MM.1S (cell line): ENCODE results near the gene NXN.

Experiments used
- DNase-seq: peaks from one replicate; pipeline ENCODE4 v3.0.0-alpha.2; 2015
- H2AFZ ChIP-seq: fragments of 300-600 bp; sonication (generic); 2 replicates; pipeline ENCODE4 v1.6.0; 2016; ENCODE audit warnings: antibody characterized with exemption, low read length
- H3F3A ChIP-seq: fragments of 300-600 bp; sonication (generic); 2 replicates; pipeline ENCODE4 v1.6.1; 2016; ENCODE audit warnings: mild to moderate bottlenecking, antibody characterized with exemption, low read length, moderate library complexity, mixed read lengths; ENCODE audit not compliant: insufficient read depth
- H3K27ac ChIP-seq: fragments of 300-600 bp; sonication (generic); 2 replicates; pipeline ENCODE4 v1.5.1; 2016; ENCODE audit warnings: mild to moderate bottlenecking, low read length
- H3K27me3 ChIP-seq: fragments of 300-600 bp; sonication (generic); replicated peaks from 2 replicates; pipeline ENCODE4 v1.6.0; 2016; ENCODE audit warnings: low read length; ENCODE audit not compliant: insufficient read depth
- H3K36me3 ChIP-seq: fragments of 300-600 bp; sonication (generic); replicated peaks from 2 replicates; pipeline ENCODE4 v1.6.1; 2016; ENCODE audit warnings: mild to moderate bottlenecking, low read length, mixed read lengths; ENCODE audit not compliant: insufficient read depth
- H3K4me1 ChIP-seq: fragments of 300-600 bp; sonication (generic); 2 replicates; pipeline ENCODE4 v1.6.1; 2016; ENCODE audit warnings: low read length, mixed read lengths
- H3K4me2 ChIP-seq: fragments of 300-600 bp; sonication (generic); 2 replicates; pipeline ENCODE4 v1.6.0; 2016; ENCODE audit warnings: low read depth, low read length
- H3K4me3 ChIP-seq: fragments of 300-600 bp; sonication (generic); 2 replicates; pipeline ENCODE4 v1.5.1; 2016; ENCODE audit warnings: low read length, mixed read lengths
- H3K79me2 ChIP-seq: fragments of 300-600 bp; sonication (generic); 2 replicates; pipeline ENCODE4 v1.6.1; 2016; ENCODE audit warnings: mixed run types, low read length, mixed read lengths
- H3K9ac ChIP-seq: fragments of 300-600 bp; sonication (generic); 2 replicates; pipeline ENCODE4 v1.6.1; 2016; ENCODE audit warnings: low read length, mixed read lengths
- H3K9me2 ChIP-seq: fragments of 300-600 bp; sonication (generic); replicated peaks from 2 replicates; pipeline ENCODE4 v1.6.1; 2016; ENCODE audit warnings: mild to moderate bottlenecking, low read length, mixed read lengths; ENCODE audit not compliant: insufficient read depth
- H3K9me3 ChIP-seq: fragments of 300-600 bp; sonication (generic); replicated peaks from 2 replicates; pipeline ENCODE4 v1.6.1; 2016; ENCODE audit warnings: mild to moderate bottlenecking, low read length, mixed read lengths; ENCODE audit not compliant: insufficient read depth
- H4K20me1 ChIP-seq: fragments of 300-600 bp; sonication (generic); 2 replicates; pipeline ENCODE4 v1.6.1; 2016; ENCODE audit warnings: mild to moderate bottlenecking, low read length, moderate library complexity, mixed read lengths; ENCODE audit not compliant: insufficient read depth
- EZH2 ChIP-seq: fragments of 300-600 bp; sonication (generic); optimal IDR thresholded peaks from 2 replicates; pipeline ENCODE3; 2017; ENCODE audit warnings: low read depth, mild to moderate bottlenecking, antibody characterized with exemption, low read length, mixed read lengths
- EZH2phosphoT487 ChIP-seq: fragments of 300-600 bp; sonication (generic); IDR thresholded peaks from 2 replicates; pipeline ENCODE4 v1.6.1; 2018; ENCODE audit warnings: antibody characterized with exemption, low read length
- TF ChIP-seq, protein P1 (sequence below): fragments of 300-600 bp; sonication (generic); IDR thresholded peaks from 2 replicates; pipeline ENCODE4 v1.5.1; 2016; ENCODE audit warnings: antibody characterized with exemption, low read length, mixed read lengths

The NXN gene

GRCh38 chr17:962670-963069, 16.9 kb downstream of the NXN start:
- Histone ChIP-seq H3K9me3 (no peaks in the 10 kb centered on the region), H2AFZ (no peak overlapping the region), H3K4me2 (no peak overlapping the region), H3K9ac (no peak overlapping the region), H3K27me3 (peaks cover 95% of the 10 kb centered on the region), H4K20me1 (no peaks in the 10 kb centered on the region), H3K4me3 (no peak overlapping the region), H3K36me3 (no peaks in the 10 kb centered on the region), H3K4me1 (no peaks in the 10 kb centered on the region), H3F3A (no peaks in the 10 kb centered on the region), H3K9me2 (no peaks in the 10 kb centered on the region), H3K27ac (no peak overlapping the region), H3K79me2 (no peaks in the 10 kb centered on the region)
- TF ChIP-seq EZH2phosphoT487 (no peak), EZH2 (no peak)
- TF ChIP-seq, protein P1, sequence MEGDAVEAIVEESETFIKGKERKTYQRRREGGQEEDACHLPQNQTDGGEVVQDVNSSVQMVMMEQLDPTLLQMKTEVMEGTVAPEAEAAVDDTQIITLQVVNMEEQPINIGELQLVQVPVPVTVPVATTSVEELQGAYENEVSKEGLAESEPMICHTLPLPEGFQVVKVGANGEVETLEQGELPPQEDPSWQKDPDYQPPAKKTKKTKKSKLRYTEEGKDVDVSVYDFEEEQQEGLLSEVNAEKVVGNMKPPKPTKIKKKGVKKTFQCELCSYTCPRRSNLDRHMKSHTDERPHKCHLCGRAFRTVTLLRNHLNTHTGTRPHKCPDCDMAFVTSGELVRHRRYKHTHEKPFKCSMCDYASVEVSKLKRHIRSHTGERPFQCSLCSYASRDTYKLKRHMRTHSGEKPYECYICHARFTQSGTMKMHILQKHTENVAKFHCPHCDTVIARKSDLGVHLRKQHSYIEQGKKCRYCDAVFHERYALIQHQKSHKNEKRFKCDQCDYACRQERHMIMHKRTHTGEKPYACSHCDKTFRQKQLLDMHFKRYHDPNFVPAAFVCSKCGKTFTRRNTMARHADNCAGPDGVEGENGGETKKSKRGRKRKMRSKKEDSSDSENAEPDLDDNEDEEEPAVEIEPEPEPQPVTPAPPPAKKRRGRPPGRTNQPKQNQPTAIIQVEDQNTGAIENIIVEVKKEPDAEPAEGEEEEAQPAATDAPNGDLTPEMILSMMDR, result no peak
- DNase-seq, result no peak

GRCh38 chr17:962166-962565, 17.4 kb downstream of the NXN start:
- H3K4me2 ChIP-seq, result no peak overlapping the region

GRCh38 chr17:958712-959451, 20.7 kb downstream of the NXN start:
- TF ChIP-seq EZH2 (no peak), EZH2phosphoT487 (no peak)
- TF ChIP-seq, protein P1, result no peak
- Histone ChIP-seq H3K4me2 (no peak overlapping the region), H3K9ac (no peak overlapping the region), H3K4me1 (no peaks in the 10 kb centered on the region), H3K4me3 (no peak overlapping the region), H3K79me2 (no peaks in the 10 kb centered on the region), H4K20me1 (no peaks in the 10 kb centered on the region), H3K9me2 (no peaks in the 10 kb centered on the region), H3K27ac (no peak overlapping the region), H3K36me3 (no peaks in the 10 kb centered on the region), H3K27me3 (peaks cover 93% of the 10 kb centered on the region), H3K9me3 (no peaks in the 10 kb centered on the region), H2AFZ (no peak overlapping the region), H3F3A (no peaks in the 10 kb centered on the region)
- DNase-seq, result no peak

More at GRCh38 chr17:962166-962565, 17.4 kb downstream of the NXN start:
- peaks cover 95% of the 10 kb centered on the region for H3K27me3 ChIP-seq
- H3F3A ChIP-seq, result no peaks in the 10 kb centered on the region
- no peaks in the 10 kb centered on the region for H3K4me1 ChIP-seq
- no peaks in the 10 kb centered on the region for H3K9me3 ChIP-seq
- no peaks in the 10 kb centered on the region for H3K36me3 ChIP-seq
- no peaks in the 10 kb centered on the region for H3K9me2 ChIP-seq
- no peak overlapping the region for H3K4me3 ChIP-seq
- no peaks in the 10 kb centered on the region for H4K20me1 ChIP-seq
- H2AFZ ChIP-seq, result no peak overlapping the region
- no peak for TF ChIP-seq EZH2phosphoT487
- TF ChIP-seq EZH2, result no peak
- TF ChIP-seq, protein P1, result no peak
- no peak overlapping the region for H3K27ac ChIP-seq
- no peak for DNase-seq
- no peak overlapping the region for H3K9ac ChIP-seq
- H3K79me2 ChIP-seq, result no peaks in the 10 kb centered on the region
